IMR-90 (cell line): ENCODE data around the gene ACTR2. TPM values are rescaled to one million over a fixed set of nuclear protein-coding genes. Genes with fewer than 3 reads are reported as not detected.

Source experiments
- ATAC-seq: fragments of 200-7000 bp; cut with Tn5 transposase; 2 replicates; pipeline ENCODE4 v1.9.1; 2020; ENCODE audit warnings: low read depth, mild to moderate bottlenecking, moderate library complexity
- BruUV-seq: library from RNA; stranded (reverse); fragments of 400-500 nt; replicated peaks from 2 replicates; lab custom pipeline; 2021; lab: Mats Ljungman, UMichigan
- CTCF ChIA-PET: fragments of 300-600 bp; formaldehyde crosslinking; extraction: SDS; loops from one replicate; lab custom pipeline; 2021; ENCODE audit warnings: antibody characterized with exemption; lab: Yijun Ruan, JAX
- POLR2A ChIA-PET: fragments of 300-600 bp; sonication (Branson Sonifier 250); formaldehyde crosslinking; loops from one replicate; lab custom pipeline; 2022; ENCODE audit warnings: antibody characterized with exemption; ENCODE audit not compliant: unreplicated experiment; lab: Charles Lee
- DNase-seq: peaks from one replicate; pipeline ENCODE4 v3.0.0; 2013
- H2AFZ ChIP-seq: replicated peaks from 2 replicates; pipeline ENCODE3; 2013; ENCODE audit warnings: low read length, mild to moderate bottlenecking; ENCODE audit not compliant: poor library complexity
- H2AK5ac ChIP-seq: 2 replicates; pipeline ENCODE4 v1.6.1; 2013; ENCODE audit warnings: low read depth, low read length, inconsistent platforms
- H2AK9ac ChIP-seq: replicated peaks from 2 replicates; pipeline ENCODE3; 2013; ENCODE audit warnings: mild to moderate bottlenecking, low read depth, low read length, moderate library complexity; ENCODE audit not compliant: poor library complexity
- H2BK120ac ChIP-seq: 2 replicates; pipeline ENCODE4 v1.6.1; 2013; ENCODE audit warnings: low read depth, low read length, inconsistent platforms
- H2BK15ac ChIP-seq: 3 replicates; pipeline ENCODE4 v1.6.1; 2013; ENCODE audit warnings: low read depth, low read length, inconsistent platforms
- H2BK20ac ChIP-seq: 2 replicates; pipeline ENCODE4 v1.6.1; 2013; ENCODE audit warnings: low read depth, mild to moderate bottlenecking, inconsistent platforms, low read length, moderate library complexity
- H2BK5ac ChIP-seq: 2 replicates; pipeline ENCODE4 v1.6.1; 2013; ENCODE audit warnings: mild to moderate bottlenecking, low read depth, low read length, inconsistent platforms; ENCODE audit not compliant: poor library complexity, severe bottlenecking
- H3K14ac ChIP-seq: replicated peaks from 2 replicates; pipeline ENCODE4 v1.6.1; 2013; ENCODE audit warnings: low read depth, low read length, inconsistent platforms
- H3K18ac ChIP-seq: 2 replicates; pipeline ENCODE4 v1.6.1; 2013; ENCODE audit warnings: low read depth, low read length, control low read depth
- H3K23ac ChIP-seq: 2 replicates; pipeline ENCODE4 v1.6.1; 2013; ENCODE audit warnings: low read depth, low read length, inconsistent platforms
- H3K27ac ChIP-seq: 2 replicates; pipeline ENCODE4 v1.5.1; 2013; ENCODE audit warnings: mild to moderate bottlenecking, control low read depth, low read length; ENCODE audit not compliant: insufficient read depth
- H3K27me3 ChIP-seq: 2 replicates; pipeline ENCODE4 v1.6.1; 2013; ENCODE audit warnings: low read length; ENCODE audit not compliant: control insufficient read depth, insufficient read depth
- H3K36me3 ChIP-seq: 2 replicates; pipeline ENCODE4 v1.6.1; 2013; ENCODE audit warnings: low read length, mixed read lengths; ENCODE audit not compliant: control insufficient read depth, insufficient read depth
- H3K4ac ChIP-seq: 2 replicates; pipeline ENCODE4 v1.6.1; 2013; ENCODE audit warnings: low read depth, low read length, inconsistent platforms
- H3K4me1 ChIP-seq: 2 replicates; pipeline ENCODE4 v1.6.1; 2013; ENCODE audit warnings: low read length, mixed read lengths; ENCODE audit not compliant: control insufficient read depth, insufficient read depth
- H3K4me2 ChIP-seq: 2 replicates; pipeline ENCODE4 v1.6.1; 2013; ENCODE audit warnings: low read depth, mild to moderate bottlenecking, control low read depth, low read length, moderate library complexity
- H3K4me3 ChIP-seq: 2 replicates; pipeline ENCODE4 v1.5.1; 2013; ENCODE audit warnings: low read depth, mild to moderate bottlenecking, control low read depth, low read length, moderate library complexity; ENCODE audit not compliant: insufficient read depth
- H3K56ac ChIP-seq: 2 replicates; pipeline ENCODE4 v1.6.1; 2013; ENCODE audit warnings: low read length, inconsistent platforms; ENCODE audit not compliant: insufficient read depth; ENCODE audit errors: extremely low read depth
- H3K79me1 ChIP-seq, 2 experiments: 2 replicates each; pipeline ENCODE4 v1.6.1; 2013; ENCODE audit warnings: low read length in 2 of 2, inconsistent platforms in 1 of 2, low read depth in 1 of 2
- H3K9ac ChIP-seq: 2 replicates; pipeline ENCODE4 v1.6.1; 2013; ENCODE audit warnings: low read depth, low read length, control low read depth
- H3K9me1 ChIP-seq: 2 replicates; pipeline ENCODE4 v1.6.1; 2013; ENCODE audit warnings: low read length, inconsistent platforms; ENCODE audit not compliant: insufficient read depth
- H3K9me3 ChIP-seq: 2 replicates; pipeline ENCODE4 v1.6.1; 2013; ENCODE audit warnings: low read length; ENCODE audit not compliant: control insufficient read depth, insufficient read depth
- H4K20me1 ChIP-seq: 2 replicates; pipeline ENCODE4 v1.6.1; 2013; ENCODE audit warnings: low read length, inconsistent platforms; ENCODE audit not compliant: insufficient read depth
- H4K5ac ChIP-seq: 2 replicates; pipeline ENCODE4 v1.6.1; 2013; ENCODE audit warnings: mild to moderate bottlenecking, low read depth, low read length, control low read depth
- H4K8ac ChIP-seq, 2 experiments: 2 replicates each; pipeline ENCODE4 v1.6.1; 2013; ENCODE audit warnings: low read depth in 2 of 2, low read length in 2 of 2, control low read depth in 1 of 2, inconsistent platforms in 1 of 2
- H4K91ac ChIP-seq: 2 replicates; pipeline ENCODE4 v1.6.1; 2013; ENCODE audit warnings: low read depth, low read length, inconsistent platforms; ENCODE audit not compliant: insufficient read depth
- CEBPB ChIP-seq: IDR thresholded peaks from 2 replicates; pipeline ENCODE4 v1.6.1; 2012; ENCODE audit warnings: low read depth, low read length, improper control_type of control experiment
- CHD1 ChIP-seq: IDR thresholded peaks from 2 replicates; pipeline ENCODE4 v1.6.1; 2012; ENCODE audit warnings: low read depth, low read length, improper control_type of control experiment
- FOS ChIP-seq: fragments of 150-350 bp; IDR thresholded peaks from 2 replicates; pipeline ENCODE4 v1.6.1; 2016; ENCODE audit warnings: low read depth, low read length
- MAFK ChIP-seq: IDR thresholded peaks from 2 replicates; pipeline ENCODE4 v1.6.1; 2012; ENCODE audit warnings: low read depth, low read length, improper control_type of control experiment
- MAZ ChIP-seq: IDR thresholded peaks from 2 replicates; pipeline ENCODE4 v1.6.1; 2012; ENCODE audit warnings: low read depth, mild to moderate bottlenecking, low read length, improper control_type of control experiment, moderate library complexity, borderline replicate concordance
- MXI1 ChIP-seq: IDR thresholded peaks from 2 replicates; pipeline ENCODE4 v1.6.1; 2012; ENCODE audit warnings: low read depth, mild to moderate bottlenecking, low read length, moderate library complexity, borderline replicate concordance
- NFE2L2 ChIP-seq: fragments of 150-350 bp; IDR thresholded peaks from 2 replicates; pipeline ENCODE4 v1.6.1; 2016; ENCODE audit warnings: low read depth, mild to moderate bottlenecking, low read length
- POLR2A ChIP-seq: IDR thresholded peaks from 2 replicates; pipeline ENCODE4 v1.6.1; 2012; ENCODE audit warnings: mild to moderate bottlenecking, low read depth, low read length
- RCOR1 ChIP-seq: IDR thresholded peaks from 2 replicates; pipeline ENCODE4 v1.6.1; 2012; ENCODE audit warnings: mild to moderate bottlenecking, low read length, improper control_type of control experiment; ENCODE audit not compliant: insufficient replicate concordance
- RFX5 ChIP-seq: IDR thresholded peaks from 2 replicates; pipeline ENCODE4 v1.8.0; 2012; ENCODE audit warnings: low read depth, mild to moderate bottlenecking, low read length, moderate library complexity
- SMC3 ChIP-seq: fragments of 150-350 bp; IDR thresholded peaks from 2 replicates; pipeline ENCODE4 v1.6.1; 2016; ENCODE audit warnings: low read depth, mild to moderate bottlenecking, antibody characterized with exemption, low read length, moderate library complexity
- WGBS, 2 experiments: methylation state at CpG; one replicate each; pipeline versions ENCODE4 v1.1.5 to v1.1.7; 2013; ENCODE audit warnings: missing lambda C conversion rate in 2 of 2; ENCODE audit not compliant: insufficient read length in 1 of 2; ENCODE audit errors: extremely low coverage in 2 of 2; 5-methylcytosine and 5-hydroxymethylcytosine counted together
- dilution Hi-C: fragments of 300-500 bp; cut with HindIII; formaldehyde crosslinking; loops from one replicate; pipeline ENCODE4 v1.14.3; 2018; ENCODE audit warnings: low sequenced_read_pairs; ENCODE audit not compliant: unreplicated experiment
- in situ Hi-C: fragments of 300-500 bp; cut with MboI; formaldehyde crosslinking; loops from 3 replicates; pipeline ENCODE4 v1.14.3; 2019; ENCODE audit warnings: low sequenced_read_pairs, inconsistent platforms, mixed read lengths
- intact Hi-C: fragments of 100-400 bp; cut with micrococcal nuclease; formaldehyde crosslinking; loops from 2 replicates; pipeline ENCODE4 v1.10.0; 2022
- polyA plus RNA-seq, 3 experiments: library from polyadenylated mRNA; depleted of rRNA; stranded (reverse); fragments of >200 nt; gene quantifications; 2 replicates each; pipeline ENCODE4 v1.2.3, GENCODE V29; 2012; ENCODE audit warnings: low replicate concordance in 1 of 3
- total RNA-seq: library from RNA; depleted of rRNA; stranded (reverse); fragments of >200 nt; gene quantifications from 2 replicates; pipeline ENCODE4 v1.2.3, GENCODE V29; 2012
- TF ChIP-seq, protein P1 (sequence below): fragments of 150-350 bp; IDR thresholded peaks from 2 replicates; pipeline ENCODE4 v1.6.1; 2017; ENCODE audit warnings: mild to moderate bottlenecking, antibody characterized with exemption, low read length, low read depth
- TF ChIP-seq, protein P2 (sequence below): conservative IDR thresholded peaks from 2 replicates; pipeline ENCODE4 v1.5.1; 2012; ENCODE audit warnings: mild to moderate bottlenecking, low read depth, low read length, improper control_type of control experiment

ACTR2 gene
- total and polyA plus RNA-seq, 2 of the 4 experiments (the other 2 are of a cell fraction): 141 to 205 TPM

GRCh38 chr2:65305934-65306333 lies 78.3 kb downstream of the ACTR2 start:
- Histone ChIP-seq H2AK9ac (no peak overlapping the region), H3K23ac (no peak overlapping the region), H3K56ac (no peak overlapping the region), H3K4me3 (no peak overlapping the region), H3K9me1 (peaks cover 15% of the 10 kb centered on the region), H3K9ac (no peak overlapping the region), H3K36me3 (peaks cover 7% of the 10 kb centered on the region), H2BK15ac (no peak overlapping the region), H2AK5ac (no peak overlapping the region), H3K27ac (no peak overlapping the region), H3K79me1 (peaks cover 0 to 17% of the 10 kb centered on the region in 2 experiments; a peak in 2 of 4 replicates), H4K5ac (no peak overlapping the region), H3K4me2 (no peak overlapping the region), H3K14ac (no peak overlapping the region), H4K8ac (no peak overlapping the region), H3K27me3 (no peaks in the 10 kb centered on the region), H2BK120ac (no peak overlapping the region), H4K20me1 (peaks cover 6% of the 10 kb centered on the region), H4K91ac (no peak overlapping the region), H2BK5ac (no peak overlapping the region), H2AFZ (no peak overlapping the region), H2BK20ac (no peak overlapping the region), H3K18ac (no peak overlapping the region), H3K4me1 (peaks cover 12% of the 10 kb centered on the region), H3K4ac (no peak overlapping the region), H3K9me3 (no peaks in the 10 kb centered on the region)
- ChIA-PET CTCF (no interaction called here), POLR2A (no interaction called here)
- no TSS peak for BruUV-seq
- dilution Hi-C loops (no loop called here), intact Hi-C loops (no loop called here), in situ Hi-C loops (no loop called here)
- ATAC-seq (no peak), DNase-seq (no peak)
- TF ChIP-seq FOS: no peak
- no peak for TF ChIP-seq CEBPB
- TF ChIP-seq MXI1: no peak
- TF ChIP-seq NFE2L2: no peak
- no peak for TF ChIP-seq RFX5
- TF ChIP-seq CHD1: no peak
- TF ChIP-seq, protein P1, sequence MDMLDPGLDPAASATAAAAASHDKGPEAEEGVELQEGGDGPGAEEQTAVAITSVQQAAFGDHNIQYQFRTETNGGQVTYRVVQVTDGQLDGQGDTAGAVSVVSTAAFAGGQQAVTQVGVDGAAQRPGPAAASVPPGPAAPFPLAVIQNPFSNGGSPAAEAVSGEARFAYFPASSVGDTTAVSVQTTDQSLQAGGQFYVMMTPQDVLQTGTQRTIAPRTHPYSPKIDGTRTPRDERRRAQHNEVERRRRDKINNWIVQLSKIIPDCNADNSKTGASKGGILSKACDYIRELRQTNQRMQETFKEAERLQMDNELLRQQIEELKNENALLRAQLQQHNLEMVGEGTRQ: no peak
- no peak for TF ChIP-seq SMC3
- TF ChIP-seq MAZ: no peak
- TF ChIP-seq, protein P2, sequence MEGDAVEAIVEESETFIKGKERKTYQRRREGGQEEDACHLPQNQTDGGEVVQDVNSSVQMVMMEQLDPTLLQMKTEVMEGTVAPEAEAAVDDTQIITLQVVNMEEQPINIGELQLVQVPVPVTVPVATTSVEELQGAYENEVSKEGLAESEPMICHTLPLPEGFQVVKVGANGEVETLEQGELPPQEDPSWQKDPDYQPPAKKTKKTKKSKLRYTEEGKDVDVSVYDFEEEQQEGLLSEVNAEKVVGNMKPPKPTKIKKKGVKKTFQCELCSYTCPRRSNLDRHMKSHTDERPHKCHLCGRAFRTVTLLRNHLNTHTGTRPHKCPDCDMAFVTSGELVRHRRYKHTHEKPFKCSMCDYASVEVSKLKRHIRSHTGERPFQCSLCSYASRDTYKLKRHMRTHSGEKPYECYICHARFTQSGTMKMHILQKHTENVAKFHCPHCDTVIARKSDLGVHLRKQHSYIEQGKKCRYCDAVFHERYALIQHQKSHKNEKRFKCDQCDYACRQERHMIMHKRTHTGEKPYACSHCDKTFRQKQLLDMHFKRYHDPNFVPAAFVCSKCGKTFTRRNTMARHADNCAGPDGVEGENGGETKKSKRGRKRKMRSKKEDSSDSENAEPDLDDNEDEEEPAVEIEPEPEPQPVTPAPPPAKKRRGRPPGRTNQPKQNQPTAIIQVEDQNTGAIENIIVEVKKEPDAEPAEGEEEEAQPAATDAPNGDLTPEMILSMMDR: no peak
- TF ChIP-seq MAFK: no peak
- TF ChIP-seq POLR2A: no peak
- no peak for TF ChIP-seq RCOR1
- WGBS, 2 experiments: no CpG with 5 or more reads among the region's 2 CpGs
